Prostate gland (tissue), 2 donors: ENCODE data around the gene TYW3.

ENCODE experiments used
- POLR2A ChIP-seq: fragments of 450-650 bp; IDR thresholded peaks from one replicate; pipeline ENCODE4 v1.6.1; 2016; ENCODE audit warnings: antibody characterized with exemption, mild to moderate bottlenecking
- TF ChIP-seq, protein P1 (sequence below), 4 experiments: fragments of 200-600 bp in 2 of 4; fragments of 450-650 bp in 2 of 4; sonication (generic) in 2 of 4; IDR thresholded peaks; 1 replicate in 3 of 4; 2 replicates in 1 of 4; pipeline ENCODE4 v1.5.1; 2016 to 2019; ENCODE audit warnings: antibody characterized with exemption in 4 of 4, mild to moderate bottlenecking in 2 of 4, moderate library complexity in 2 of 4

DNA sequence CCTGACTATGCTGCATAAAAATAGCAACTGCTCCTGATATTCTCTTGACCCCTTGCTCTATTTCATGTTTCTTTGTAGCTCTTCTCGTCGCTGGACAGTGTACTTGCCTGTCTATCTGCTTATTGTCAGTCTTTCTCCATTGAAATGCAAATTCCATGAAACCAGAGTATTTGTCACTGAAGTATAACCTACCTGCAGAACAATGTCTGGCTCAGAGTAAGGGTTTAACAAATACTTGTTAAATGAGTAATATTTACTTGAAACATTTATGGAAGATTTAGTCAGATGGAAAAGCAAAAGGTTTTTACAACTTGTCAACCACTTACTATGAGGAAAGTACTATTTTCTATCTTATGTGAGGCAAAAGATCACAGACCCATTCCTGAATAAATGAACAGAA, 39.5 kb upstream of the TYW3 start:
- no peak for TF ChIP-seq POLR2A
- TF ChIP-seq, protein P1, sequence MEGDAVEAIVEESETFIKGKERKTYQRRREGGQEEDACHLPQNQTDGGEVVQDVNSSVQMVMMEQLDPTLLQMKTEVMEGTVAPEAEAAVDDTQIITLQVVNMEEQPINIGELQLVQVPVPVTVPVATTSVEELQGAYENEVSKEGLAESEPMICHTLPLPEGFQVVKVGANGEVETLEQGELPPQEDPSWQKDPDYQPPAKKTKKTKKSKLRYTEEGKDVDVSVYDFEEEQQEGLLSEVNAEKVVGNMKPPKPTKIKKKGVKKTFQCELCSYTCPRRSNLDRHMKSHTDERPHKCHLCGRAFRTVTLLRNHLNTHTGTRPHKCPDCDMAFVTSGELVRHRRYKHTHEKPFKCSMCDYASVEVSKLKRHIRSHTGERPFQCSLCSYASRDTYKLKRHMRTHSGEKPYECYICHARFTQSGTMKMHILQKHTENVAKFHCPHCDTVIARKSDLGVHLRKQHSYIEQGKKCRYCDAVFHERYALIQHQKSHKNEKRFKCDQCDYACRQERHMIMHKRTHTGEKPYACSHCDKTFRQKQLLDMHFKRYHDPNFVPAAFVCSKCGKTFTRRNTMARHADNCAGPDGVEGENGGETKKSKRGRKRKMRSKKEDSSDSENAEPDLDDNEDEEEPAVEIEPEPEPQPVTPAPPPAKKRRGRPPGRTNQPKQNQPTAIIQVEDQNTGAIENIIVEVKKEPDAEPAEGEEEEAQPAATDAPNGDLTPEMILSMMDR (IDR thresholded peaks at IDR 0.05), result no peak
